Activated CD4-positive, CD25-positive, alpha-beta regulatory T cell treated with anti-CD3 and anti-CD28 coated beads, Interleukin-2, amount 50 U/mL, for 24 hours (primary cell): Measurements from ENCODE around the gene IL13.
"Not testable (repeated sequence)": the region's sequence is repeated elsewhere in the genome, so short reads cannot be mapped to it uniquely, and the experiment has no call there.

Source experiments
- ATAC-seq, 2 donors: fragments of 150-1000 bp; cut with Tn5 transposase; one replicate each; pipeline ENCODE4 v1.10.0; 2021; ENCODE audit warnings: mild to moderate bottlenecking in 1 of 2, moderate library complexity in 1 of 2

Gene IL13

GRCh38 chr5:132657676-132658380, at the start of gene IL13:
Gene IL13, plus strand, starts transcription at chr5:132658173. Its CDS starts 14 bp downstream, at chr5:132658187.
- ATAC-seq, result no peak

GRCh38 chr5:132611965-132612364, 46.0 kb upstream of the IL13 start:
- ATAC-seq, result no peak

GRCh38 chr5:132612846-132613245, 45.1 kb upstream of the IL13 start:
- ATAC-seq, result no peak

- ATAC-seq, result no peak
These were observed 36.3 kb upstream of the IL13 start for GRCh38 chr5:132621699-132622098.

GRCh38 chr5:132622608-132623007, 35.4 kb upstream of the IL13 start:
- no peak for ATAC-seq

GRCh38 chr5:132627470-132627869, 30.5 kb upstream of the IL13 start:
- ATAC-seq, result no peak

- ATAC-seq, result no peak
These were observed 29.2 kb upstream of the IL13 start for GRCh38 chr5:132628814-132629213.

- ATAC-seq, result peak; percentile 67 to 87
These were observed 28.6 kb upstream of the IL13 start for GRCh38 chr5:132629230-132629944.

- ATAC-seq, result not testable (repeated sequence)
These were observed 24.4 kb upstream of the IL13 start for GRCh38 chr5:132633587-132633986.

- ATAC-seq, result peak; percentile 93 to 95
These were observed 22.1 kb upstream of the IL13 start for GRCh38 chr5:132635873-132636272.

- ATAC-seq, result no peak
These were observed 20.7 kb upstream of the IL13 start for GRCh38 chr5:132637241-132637640.

- no peak for ATAC-seq
These were observed 18.3 kb upstream of the IL13 start for GRCh38 chr5:132639706-132640130.

- no peak for ATAC-seq
These were observed 17.4 kb upstream of the IL13 start for GRCh38 chr5:132640613-132641012.

GRCh38 chr5:132641241-132641723, 16.7 kb upstream of the IL13 start:
- ATAC-seq, result peak; percentile 90 to 91

- peak in 1 of 2 donors; percentile 33 for ATAC-seq
These were observed 16.1 kb upstream of the IL13 start for GRCh38 chr5:132641841-132642240.

GRCh38 chr5:132644177-132644576, 13.8 kb upstream of the IL13 start:
- no peak for ATAC-seq

- ATAC-seq, result no peak
These were observed 11.2 kb upstream of the IL13 start for GRCh38 chr5:132646583-132647266.

GRCh38 chr5:132647473-132647872, 10.5 kb upstream of the IL13 start:
- no peak for ATAC-seq

- no peak for ATAC-seq
These were observed 9.6 kb upstream of the IL13 start for GRCh38 chr5:132648355-132648754.

GRCh38 chr5:132651838-132652469, 6.0 kb upstream of the IL13 start:
- no peak for ATAC-seq

- ATAC-seq, result no peak
These were observed 4.3 kb upstream of the IL13 start for GRCh38 chr5:132653716-132654115.

GRCh38 chr5:132655821-132656773, 1.9 kb upstream of the IL13 start:
- peak; percentile 21 to 24 for ATAC-seq
